Activated CD8-positive, alpha-beta memory T cell treated with anti-CD3 and anti-CD28 coated beads, Interleukin-2, amount 50 U/mL, for 1 hour (primary cell): Measurements from ENCODE around the gene ACTN1.

Experiments used
- DNase-seq: peaks from one replicate; pipeline ENCODE4 v3.0.0-alpha.2; 2020; ENCODE audit errors: extremely low read depth

ACTN1 gene

DNA sequence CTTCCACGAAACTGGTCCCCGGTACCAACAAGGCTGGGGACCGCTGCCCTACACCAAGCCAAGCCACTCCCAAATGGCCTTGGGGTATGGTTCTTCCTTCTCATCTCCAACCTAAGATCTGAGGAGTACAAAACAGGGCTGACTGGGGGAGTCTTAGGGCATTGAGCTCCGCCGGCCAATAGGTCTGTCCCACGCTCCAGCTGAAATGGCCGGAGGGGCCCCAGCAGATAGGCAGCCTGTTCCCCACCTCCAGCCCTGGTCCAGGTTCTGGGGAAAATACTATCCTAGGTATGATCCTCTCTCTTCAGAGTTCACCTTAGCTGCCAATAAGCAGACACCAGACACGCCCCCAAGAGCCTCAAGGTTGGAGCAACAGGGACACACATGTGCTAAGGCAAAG, 90.2 kb downstream of the ACTN1 start:
- DNase-seq = no peak

DNA sequence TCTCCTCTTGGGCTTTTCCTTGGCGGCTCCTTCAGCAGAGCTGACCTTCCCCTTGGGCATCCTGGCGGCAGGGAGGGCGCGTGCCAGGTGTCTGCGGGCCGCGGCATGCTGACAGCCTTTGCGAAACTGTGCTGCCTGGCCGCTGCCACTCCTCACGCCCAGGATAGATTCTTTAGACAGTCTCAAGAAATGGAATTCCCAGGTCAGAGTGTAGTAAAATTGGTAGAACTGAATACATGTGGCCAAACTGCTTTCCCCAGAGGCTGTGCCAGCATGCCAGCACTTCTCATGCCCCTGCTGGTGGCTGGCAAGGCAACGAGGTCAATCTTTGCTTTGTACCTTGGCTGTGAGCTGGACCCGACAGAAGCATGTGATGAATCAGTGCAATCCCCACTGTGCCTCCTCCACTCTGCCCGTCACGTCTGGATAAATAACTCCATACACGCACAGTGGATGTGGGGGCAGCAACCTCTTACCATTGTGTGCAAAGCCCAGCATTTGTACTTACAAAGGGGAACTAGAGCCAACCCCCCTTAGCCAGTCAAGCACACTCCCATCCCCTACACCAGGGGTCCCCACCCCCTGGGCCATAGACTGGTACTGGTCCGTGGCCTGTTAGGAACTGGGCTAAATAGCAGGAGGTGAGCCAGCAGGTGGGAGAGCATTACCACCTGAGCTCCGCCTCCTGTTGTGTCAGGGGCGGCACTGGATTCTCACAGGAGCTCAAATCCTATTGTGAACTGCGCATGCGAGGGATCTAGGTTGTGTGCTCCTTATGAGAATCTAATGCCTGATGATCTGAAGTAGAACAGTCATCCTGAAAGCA, 90.9 kb downstream of the ACTN1 start:
- DNase-seq = no peak

DNA sequence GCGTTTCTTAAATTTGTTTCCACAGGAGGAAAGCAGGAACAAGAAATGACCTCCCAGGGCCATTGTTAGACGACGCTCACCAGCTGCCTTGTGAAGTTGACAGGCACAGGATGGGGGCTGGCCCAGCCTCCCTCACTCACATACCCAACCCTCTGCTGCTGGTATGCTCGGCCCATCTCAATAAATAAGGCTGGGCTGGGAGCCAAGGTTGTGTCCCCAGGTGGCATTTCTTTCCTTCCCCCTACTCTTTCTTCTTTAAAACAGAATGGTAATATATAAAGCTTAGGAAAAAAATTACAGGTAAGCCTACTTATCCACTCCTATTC, 93.0 kb downstream of the ACTN1 start:
- no peak for DNase-seq

DNA sequence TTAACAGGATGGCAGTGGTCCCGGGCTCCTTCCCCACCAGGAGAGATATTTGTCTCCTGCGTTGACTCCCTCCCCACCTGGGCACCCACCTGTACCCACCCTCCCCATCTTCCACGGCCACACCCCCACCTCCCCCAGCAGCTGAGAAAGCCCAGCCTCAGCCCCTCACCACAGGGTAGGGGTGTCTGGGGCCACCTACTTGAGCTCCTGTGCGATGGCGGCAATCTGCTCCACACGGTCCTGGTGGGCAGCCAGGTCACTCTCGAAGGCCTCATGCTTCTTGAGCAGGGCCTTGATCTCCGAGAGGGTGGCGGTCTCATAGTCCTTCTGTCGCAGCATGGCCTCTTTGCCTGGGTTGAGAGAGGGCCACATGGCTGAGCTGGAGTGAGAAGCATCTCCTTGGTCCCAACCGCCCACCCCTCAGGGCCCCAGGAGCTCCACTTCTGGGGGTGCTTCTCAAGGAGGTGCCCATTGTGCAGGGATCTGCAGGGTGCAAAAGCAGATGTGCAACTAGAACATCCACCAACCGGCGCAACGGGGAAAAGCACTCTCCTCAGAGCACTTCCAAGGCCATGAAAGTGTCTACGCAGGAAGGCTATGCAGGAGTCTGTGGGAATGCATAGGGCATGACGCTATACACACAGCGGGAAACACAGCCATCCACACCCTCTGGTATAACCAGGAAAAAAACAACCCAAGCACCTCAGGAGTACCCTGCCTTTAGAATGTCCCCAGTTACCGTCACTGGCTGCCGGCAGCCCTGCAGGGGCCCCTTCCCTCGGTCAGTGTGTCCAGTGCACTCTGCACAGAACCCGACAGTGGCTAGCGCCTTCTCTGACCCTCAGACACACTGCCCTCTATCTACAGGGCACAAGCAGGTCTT, 93.6 kb downstream of the ACTN1 start:
- DNase-seq = no peak

DNA sequence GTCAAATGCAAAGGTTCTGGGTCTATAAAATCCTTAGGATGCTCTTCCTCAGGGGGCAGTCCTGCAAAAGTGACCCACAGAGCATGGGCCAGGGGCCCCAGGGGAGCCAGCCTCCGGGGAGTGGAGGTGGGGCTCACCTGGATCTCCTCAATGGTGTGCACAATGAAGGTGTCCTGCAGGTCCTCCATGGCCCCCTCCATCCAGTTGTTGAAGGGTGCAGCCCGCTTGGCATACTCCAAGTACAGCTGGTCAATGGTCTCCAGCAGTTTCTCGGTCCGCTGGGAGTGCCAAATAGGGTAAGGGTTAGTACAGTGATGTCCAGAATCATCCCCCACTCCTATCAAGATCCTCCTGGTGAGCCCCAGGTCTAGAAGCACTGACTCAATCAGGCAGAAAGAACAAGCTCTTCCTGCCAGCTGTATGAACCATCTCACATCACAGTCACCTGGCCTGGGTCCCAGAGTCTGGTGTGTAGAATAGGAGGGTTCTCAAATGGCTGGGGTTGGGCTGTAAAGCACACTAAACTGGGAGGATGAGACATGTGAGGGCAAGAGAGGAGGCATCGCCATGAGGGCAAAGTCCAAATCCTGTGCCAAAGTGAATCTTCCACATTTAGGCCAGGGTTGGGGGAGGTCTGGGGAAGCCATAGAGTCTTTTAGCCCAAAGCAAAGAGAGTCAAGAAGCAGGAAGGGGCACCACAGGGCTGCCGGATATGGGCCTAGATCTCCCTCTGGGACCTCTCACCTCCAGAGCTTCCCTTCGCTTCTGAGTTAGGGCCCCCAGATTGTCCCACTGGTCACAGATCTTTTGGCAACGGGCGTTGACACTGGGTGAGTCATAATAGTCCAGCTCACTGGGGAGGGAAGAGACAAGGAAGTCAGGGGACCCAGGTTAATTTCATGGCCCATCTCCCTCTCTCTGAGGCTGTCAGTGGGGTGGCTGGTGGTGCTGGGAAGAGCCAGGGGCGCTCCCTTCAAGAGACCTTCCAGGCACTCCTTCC, 94.8 kb downstream of the ACTN1 start:
- no peak for DNase-seq

DNA sequence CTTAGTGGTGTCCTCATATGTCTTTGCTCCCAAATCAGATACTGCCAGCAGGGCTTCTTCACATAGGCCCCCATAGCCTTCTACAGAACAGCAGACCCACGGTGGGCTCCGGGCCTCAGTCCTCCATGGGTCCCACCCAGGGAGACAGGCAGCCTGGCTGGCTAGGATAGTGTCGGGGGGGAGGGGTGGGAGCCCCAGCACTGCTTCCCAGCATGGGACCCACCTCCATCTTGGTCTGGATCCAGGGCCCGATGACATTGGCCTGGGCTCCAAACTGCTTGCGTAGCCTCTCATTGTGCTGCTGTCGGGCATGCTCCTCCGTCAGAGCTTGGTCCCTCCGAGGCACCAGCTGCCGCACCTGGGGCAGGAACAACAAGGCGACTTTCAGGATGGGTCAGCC, 96.9 kb downstream of the ACTN1 start:
- DNase-seq = no peak

DNA sequence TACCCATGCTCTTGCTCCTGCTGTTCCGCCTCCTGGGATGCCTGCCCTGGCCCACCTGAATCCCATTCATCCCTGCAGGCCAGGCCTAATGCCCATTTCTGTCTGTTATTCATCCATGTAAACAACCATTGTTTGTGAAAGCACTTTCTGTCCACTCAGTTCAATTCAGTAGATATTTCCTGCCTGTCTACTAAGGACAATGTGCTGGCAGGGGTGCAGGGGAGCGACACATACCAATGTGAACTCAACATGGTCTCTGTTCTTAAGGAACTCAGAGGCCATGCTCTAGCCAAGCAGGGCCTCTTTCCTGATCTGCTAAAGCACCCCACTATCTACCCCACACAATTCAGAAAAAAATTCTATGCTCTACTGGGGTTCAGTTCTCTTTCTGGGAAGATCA, 97.7 kb downstream of the ACTN1 start:
- no peak for DNase-seq

DNA sequence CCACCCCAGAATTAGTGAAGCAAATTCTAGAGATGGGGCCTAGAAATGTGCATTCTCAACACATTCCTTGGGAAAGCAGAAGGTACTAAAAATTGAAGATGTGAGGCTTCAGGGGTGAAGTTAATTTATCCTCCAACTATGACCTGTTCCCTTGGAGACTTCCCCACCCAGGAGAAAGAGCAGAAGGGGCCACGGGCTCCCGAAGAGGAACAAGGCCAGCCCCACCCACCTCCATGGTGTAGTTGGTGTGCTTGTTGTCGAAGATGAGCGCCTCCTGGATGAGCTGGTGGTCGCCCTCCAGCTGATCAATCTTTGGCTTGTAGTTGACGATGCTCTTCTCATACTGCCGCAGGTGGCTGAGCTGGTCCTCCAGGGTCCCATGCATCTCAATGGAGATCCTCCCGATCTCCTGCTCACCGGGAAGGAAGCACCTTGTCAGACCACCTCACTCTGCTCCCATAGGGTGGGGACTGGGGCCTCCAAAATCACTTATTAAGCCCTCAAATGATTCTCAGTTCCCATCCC, 98.5 kb downstream of the ACTN1 start:
- no peak for DNase-seq

DNA sequence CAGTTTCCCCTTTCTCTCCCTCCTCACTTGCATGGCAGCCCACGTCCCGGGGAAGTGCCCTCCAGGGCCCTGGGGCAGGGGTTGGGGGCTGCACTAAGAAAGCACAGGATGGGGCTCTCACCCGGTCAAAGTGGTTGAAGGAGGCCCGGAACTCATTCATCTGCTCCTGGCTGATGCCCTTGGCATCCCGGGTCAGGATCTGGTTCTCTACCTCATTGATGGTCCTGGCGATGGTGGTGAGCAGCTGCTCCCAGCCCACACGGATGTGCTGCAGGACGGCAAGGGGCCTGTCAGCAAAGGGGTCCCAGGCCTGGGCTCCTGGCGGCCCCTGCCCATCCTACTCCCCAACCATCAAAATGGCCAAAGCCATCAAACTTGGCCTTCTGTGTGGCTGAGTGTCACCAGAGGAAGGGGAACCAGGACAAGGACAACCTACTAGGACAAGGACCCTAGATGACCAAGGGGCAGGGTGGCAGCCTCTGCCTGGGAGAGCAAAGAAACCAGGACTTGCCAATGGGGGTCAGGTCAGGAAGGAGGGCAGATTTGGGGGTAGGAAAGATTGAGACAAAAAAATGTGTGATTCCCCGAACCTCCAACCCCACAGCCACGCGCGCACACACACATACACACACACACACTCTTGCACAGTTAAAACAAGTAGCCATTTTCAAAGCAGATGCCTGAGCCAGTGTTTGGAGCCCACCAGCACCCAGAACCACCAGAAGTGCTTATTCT, 99.1 kb downstream of the ACTN1 start:
- DNase-seq = no peak

DNA sequence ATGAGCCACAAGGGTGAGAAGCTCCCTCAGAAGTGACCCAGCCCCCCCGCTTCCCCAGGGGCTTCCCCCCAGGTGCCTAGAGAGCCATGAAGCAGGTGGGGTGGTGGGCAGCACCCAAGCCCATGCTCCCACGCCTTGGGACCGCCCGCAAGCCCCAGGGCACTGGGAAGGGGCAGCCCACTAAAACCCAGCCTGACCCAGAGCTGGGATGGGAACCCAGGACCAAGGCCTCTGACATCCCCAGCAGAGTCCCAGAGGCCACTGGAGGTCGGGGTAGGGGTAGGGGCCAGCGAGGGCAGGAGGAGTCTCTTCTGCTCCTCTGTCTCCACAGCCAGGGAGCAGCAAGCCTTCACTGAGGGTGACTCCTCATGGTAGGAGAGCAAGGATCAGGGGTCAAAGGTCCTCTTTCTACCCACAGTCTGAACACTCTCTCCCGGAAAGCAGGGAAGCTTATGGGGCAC, 99.8 kb downstream of the ACTN1 start:
- no peak for DNase-seq

DNA sequence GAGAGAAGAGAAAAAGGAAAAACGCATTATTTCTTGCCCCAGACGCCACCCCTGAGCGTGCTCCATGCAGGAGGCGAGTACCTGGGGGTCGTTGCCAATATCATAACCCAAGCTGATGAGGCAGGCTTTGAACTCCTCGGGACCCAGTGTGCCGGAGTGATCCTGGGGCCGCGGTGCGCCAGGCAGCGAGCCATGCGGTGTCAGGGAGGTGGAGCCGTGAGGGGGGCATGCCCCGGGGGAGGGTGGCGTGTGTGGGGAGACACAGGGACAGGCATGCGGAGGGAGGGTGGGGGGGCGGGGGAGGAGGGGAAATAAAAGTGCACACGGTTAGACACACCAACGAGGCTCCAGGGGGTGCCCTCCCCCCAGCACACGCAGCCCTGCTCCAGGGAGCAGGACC, 100.2 kb downstream of the ACTN1 start:
- DNase-seq = no peak

DNA sequence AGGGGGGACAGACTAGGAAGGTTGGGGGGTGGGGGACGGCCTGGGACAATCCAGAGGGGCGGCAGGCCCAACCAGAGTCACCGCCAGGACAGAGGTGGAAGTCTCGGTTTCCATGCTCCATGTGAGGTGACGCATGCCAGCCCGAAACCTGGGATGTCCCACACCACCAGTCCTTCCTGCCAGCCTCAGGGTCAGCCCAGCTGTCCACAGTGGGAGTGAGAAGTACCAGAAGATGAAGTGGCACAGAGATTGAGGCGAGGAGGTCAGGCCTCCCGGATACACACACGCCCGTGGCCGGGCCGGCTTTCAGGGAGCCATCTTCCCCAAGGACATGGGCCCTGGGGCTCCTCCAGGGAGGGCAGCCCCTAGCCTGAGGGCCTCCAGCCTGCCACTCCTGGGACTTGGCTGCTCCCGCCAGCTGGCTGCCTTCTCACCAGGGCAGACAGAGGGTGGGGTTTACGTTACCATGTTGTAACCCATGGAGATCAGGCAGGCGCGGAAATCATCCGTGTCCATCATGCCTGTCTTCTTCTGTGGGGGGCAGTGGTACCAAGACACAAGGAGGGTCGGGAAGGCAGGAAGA, 101.0 kb downstream of the ACTN1 start:
- DNase-seq = no peak

DNA sequence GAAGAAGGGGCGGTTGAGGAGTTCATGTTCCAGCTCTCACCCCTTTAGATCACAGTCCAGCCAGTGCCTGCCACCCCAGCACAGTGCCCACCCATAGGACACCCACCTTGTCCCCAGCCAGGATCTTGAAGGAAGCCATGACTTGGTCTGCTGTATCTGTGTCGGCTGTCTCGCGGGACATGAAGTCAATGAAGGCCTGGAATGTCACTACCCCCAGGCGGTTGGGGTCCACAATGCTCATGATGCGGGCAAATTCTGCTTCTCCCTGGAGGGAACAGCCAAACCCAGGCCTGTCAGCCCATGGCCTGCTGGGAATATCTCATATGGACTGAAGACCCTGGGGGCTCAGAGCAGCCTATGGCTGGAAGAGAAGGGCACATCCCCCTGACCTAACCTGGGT, 102.1 kb downstream of the ACTN1 start:
- DNase-seq = no peak

DNA sequence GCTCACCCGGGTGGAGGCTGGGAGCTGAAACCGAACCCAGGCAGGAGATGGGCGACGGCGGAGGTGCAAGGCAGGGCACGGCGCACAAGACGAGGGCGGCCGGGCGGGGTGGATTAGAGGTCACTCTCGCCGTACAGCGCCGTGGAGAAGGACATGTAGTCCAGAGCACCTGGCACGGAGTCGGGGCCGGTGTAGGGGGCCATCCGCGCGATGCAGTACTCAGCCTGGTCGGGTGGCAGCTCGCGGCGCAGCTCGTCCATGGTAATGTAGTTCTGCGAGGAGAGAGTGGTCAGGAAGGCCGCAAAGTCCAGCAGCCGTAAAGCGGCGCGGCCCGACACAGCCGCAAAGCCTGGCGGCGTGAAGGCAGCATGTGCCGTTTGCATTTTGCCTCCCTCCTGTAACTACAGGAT, 104.4 kb downstream of the ACTN1 start:
- DNase-seq = no peak

DNA sequence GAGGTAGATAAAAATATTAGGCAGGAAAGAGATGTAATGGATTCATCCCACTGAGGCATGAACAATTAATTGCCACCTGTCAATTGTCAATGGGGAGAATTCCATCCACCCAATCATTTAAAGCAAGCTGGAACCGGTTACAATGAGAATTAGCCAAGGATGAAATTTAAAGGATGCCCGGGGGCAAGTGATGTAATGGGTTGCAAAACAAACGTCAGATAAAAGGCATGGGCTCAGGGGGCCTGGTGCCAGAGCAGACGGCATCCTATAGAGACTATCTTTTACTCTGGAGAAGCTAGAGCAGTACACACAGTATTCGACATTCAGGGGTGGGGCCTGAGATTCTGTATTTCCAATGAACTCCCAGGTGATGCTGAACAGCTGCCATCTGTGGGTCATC, 105.7 kb downstream of the ACTN1 start:
- no peak for DNase-seq

DNA sequence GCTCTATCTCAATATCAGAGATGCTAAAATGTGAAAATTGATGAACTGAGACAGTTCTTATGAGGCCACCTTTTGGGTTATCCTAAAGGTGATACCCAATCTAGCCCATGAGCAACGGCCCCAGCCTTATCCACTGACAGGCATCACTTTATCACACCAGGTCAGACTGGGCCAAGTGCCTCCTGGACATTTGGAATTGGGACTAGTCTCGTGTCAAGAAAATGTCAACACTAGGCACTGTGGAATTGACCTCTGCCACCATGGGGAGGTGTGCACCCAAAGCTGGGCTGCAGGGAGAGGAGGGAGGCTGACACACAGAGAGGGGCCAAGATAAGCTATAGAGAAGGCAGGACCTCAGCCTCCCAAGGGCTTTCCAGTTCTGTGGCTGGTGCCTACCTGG, 107.7 kb downstream of the ACTN1 start:
- DNase-seq = no peak

DNA sequence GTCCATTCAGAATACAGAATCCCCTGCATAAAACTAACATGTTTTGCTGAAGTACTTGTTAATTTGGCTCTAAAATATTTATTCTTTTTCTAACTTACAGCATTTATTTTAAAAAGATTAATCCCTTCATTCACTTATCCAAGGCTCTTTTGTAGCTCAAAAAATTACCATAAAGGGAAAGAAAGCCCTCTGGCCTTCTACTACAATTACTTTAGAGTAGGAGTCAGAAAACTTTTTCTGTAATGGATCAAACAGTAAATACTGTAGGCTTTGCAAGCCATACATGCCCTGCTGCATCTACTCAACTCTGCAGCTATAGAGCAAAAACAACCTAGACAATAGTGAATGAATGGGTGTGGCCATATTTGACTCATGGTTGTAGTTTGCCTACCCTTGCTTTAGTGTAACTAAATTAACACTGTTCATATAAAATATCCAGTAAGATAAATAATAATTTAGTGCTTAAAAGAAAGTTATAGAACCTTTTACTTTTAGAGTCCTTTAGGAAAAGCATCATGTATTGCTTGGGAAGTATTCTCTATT, 112.0 kb downstream of the ACTN1 start:
- no peak for DNase-seq

DNA sequence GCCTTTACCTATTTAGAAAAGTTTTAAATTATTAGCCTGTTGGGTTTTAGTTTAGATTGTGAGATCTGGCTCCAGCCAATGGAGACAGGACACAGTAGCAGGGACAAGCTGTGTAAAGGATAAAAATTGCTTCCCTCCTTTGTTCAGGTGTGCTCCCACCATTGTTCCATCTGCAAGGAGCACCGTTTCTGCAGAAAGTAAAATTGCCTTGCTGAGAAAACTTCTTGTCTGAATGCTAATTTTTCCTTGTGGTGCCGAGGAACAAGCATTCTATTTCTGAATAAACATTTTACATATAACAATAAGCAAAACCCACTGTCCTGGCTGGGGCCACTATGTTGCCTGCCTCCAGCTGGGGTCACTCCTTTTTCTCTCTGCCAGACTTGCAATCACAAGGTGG, 113.6 kb downstream of the ACTN1 start:
- no peak for DNase-seq

DNA sequence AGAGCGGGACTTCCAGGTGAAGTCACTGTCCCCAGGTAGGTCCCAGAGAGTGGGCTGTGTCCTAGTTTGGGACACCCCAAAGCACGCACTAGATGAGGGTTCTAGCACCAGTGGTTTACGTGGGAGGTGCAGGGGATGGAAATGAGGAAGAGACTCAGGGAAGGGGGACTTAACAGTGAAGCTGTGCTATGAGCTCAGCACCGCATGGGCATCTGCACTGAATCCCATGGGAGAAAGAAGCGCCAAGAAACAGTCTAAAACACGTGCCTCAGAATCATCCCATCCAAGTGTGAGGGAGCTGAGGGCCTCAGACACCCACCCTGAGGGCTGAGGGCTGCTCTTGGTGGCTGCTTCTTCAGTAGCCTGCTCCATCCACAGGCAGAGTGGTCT, 114.7 kb downstream of the ACTN1 start:
- no peak for DNase-seq

DNA sequence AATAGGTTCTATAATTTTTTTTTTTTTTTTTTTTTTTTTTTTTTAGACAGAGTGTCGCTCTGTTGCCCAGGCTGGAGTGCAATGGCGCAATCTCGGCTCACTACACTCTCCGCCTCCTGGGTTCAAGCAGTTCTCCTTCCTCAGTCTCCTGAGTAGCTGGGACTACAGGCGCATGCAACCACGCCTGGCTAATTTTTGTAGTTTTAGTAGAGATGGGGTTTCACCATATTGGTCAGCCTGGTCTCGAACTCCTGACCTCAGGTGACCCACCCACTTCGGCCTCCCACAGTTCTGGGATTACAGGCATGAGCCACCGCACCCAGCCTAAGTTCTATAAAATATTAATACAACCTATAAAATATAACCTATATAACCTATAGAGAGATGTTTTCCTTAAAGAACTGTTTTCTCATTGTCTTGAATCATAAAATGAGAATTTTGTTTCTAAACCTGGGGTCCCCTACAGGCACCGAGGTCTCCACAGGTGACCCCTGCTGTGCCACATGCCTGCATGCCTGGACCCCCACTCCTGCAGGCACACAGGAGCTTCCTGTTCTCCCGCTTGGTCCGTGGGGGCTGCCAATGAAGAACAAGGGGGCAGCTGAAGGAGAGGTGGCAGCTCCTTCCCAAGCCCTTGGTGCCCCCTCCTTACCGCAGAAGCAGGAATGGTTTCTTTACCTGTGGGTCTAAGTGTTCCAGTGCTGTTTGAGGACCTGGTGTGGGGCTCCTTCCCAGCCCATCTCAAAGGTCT, 115.3 kb downstream of the ACTN1 start:
- DNase-seq = no peak
